ENCODE data around the gene LYPD6. TPM values are rescaled to one million over a fixed set of nuclear protein-coding genes. Genes with fewer than 3 reads are reported as not detected.

LYPD6 gene
- total and polyA plus RNA-seq, 2 donors (not counting 1 experiment from before 2014, with no cell fraction given), result not detected

DNA sequence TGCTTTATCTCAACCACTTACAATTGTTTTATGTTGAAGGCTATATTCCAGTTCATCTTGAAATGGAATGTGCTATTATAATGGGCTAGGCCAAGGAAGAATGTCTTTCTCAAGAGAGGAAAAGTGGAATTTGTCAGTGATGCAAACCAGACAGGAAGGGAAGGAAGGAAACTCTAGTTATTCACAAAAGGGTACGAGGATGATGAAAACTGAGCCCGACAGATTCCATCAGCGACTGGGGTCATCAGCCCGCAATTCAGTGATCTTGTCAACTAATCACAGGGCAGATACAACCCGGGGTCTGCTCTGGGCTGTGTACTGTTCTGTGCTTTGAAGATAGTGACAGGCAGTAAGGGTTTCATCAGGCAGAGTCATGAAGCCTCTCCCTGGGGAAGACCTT, 23.4 kb upstream of the LYPD6 start:
- DNase-seq (no peak), ATAC-seq (ENCODE audit: low read depth) (no peak)
- H3K9me3 ChIP-seq (ENCODE audit: control extremely low read depth in 1 of 3, control insufficient read depth in 2 of 3, insufficient read depth in 1 of 3, low read length in 2 of 3), result peaks cover 0 to 4% (median 0%) of the 10 kb centered on the region in 3 donors
- no peak overlapping the region for H3K27ac Mint-ChIP-seq
- no peak overlapping the region for H3K9ac ChIP-seq (ENCODE audit: low read length)
- ChIA-PET CTCF (no interaction called here), POLR2A (no interaction called here)
- no peaks in the 10 kb centered on the region for H3K79me2 ChIP-seq (ENCODE audit: control insufficient read depth, insufficient read depth, low read length)
- no peaks in the 10 kb centered on the region for H4K20me1 ChIP-seq (ENCODE audit: control insufficient read depth, insufficient read depth, low read length, poor library complexity, severe bottlenecking)
- peaks cover 0 to 5% (median 0%) of the 10 kb centered on the region in 4 experiments for H3K27me3 ChIP-seq (replicated peaks in 1 of 4; ENCODE audit: control extremely low read depth in 1 of 4, control insufficient read depth in 3 of 4, insufficient read depth in 4 of 4, low read length in 3 of 4)
- H3K27ac ChIP-seq (ENCODE audit: low read length in 2 of 2), result no peak overlapping the region
- H3K36me3 ChIP-seq (replicated peaks in 1 of 2; ENCODE audit: control extremely low read depth in 1 of 2, control insufficient read depth in 1 of 2, extremely low read depth in 1 of 2, insufficient read depth in 2 of 2, low read length in 1 of 2), result no peaks in the 10 kb centered on the region
- H3K4me1 Mint-ChIP-seq, result no peaks in the 10 kb centered on the region
- no peak overlapping the region for H3K4me3 ChIP-seq (ENCODE audit: control extremely low read depth in 1 of 5, extremely low read depth in 1 of 5, insufficient read depth in 1 of 5, low read depth in 2 of 5, low read length in 4 of 5)
- H3K4me2 ChIP-seq (replicated peaks; ENCODE audit: low read depth, low read length, poor library complexity, severe bottlenecking), result no peak overlapping the region
- intact Hi-C loops (cut with micrococcal nuclease), result no loop called here
- H3K4me3 Mint-ChIP-seq, result no peak overlapping the region
- H3K4me1 ChIP-seq (ENCODE audit: control insufficient read depth in 2 of 2, insufficient read depth in 2 of 2, low read length in 2 of 2), result no peaks in the 10 kb centered on the region
- no peaks in the 10 kb centered on the region for H3K9me3 Mint-ChIP-seq (ENCODE audit: insufficient read depth)
- WGBS (ENCODE audit: insufficient coverage), result 63% methylated on average over 5 of the region's 5 CpGs
- no peak overlapping the region for H2AFZ ChIP-seq (ENCODE audit: insufficient read depth, low read depth, low read length, poor library complexity, severe bottlenecking)
- TF ChIP-seq, protein P1, sequence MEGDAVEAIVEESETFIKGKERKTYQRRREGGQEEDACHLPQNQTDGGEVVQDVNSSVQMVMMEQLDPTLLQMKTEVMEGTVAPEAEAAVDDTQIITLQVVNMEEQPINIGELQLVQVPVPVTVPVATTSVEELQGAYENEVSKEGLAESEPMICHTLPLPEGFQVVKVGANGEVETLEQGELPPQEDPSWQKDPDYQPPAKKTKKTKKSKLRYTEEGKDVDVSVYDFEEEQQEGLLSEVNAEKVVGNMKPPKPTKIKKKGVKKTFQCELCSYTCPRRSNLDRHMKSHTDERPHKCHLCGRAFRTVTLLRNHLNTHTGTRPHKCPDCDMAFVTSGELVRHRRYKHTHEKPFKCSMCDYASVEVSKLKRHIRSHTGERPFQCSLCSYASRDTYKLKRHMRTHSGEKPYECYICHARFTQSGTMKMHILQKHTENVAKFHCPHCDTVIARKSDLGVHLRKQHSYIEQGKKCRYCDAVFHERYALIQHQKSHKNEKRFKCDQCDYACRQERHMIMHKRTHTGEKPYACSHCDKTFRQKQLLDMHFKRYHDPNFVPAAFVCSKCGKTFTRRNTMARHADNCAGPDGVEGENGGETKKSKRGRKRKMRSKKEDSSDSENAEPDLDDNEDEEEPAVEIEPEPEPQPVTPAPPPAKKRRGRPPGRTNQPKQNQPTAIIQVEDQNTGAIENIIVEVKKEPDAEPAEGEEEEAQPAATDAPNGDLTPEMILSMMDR (IDR thresholded peaks at IDR 0.05), result no peak
- no peak for TF ChIP-seq EZH2 (IDR thresholded peaks at IDR 0.05; ENCODE audit: borderline replicate concordance, insufficient read depth, low read depth, low read length, poor library complexity, severe bottlenecking)
- peaks cover 36% of the 10 kb centered on the region for H3K27me3 Mint-ChIP-seq

DNA sequence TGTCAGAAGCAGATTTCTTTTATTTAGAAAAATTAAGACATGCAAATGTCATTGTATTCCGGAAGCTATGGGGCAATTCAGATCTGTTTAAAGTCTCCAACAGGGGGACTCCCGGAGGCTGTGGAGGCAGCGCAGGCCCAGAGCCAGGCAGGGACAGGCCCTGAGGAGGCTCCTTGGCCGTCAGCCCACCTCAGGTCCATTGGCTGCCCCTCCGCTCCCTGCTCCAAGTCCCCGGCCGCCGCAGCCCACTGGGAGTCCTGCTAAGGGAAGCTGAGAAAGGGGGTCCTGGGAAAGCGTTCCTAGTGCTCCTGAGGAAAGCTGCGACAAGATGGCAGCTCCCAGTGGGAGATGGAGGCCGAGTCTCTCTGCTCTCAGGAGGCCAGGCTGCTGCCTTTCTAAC, 20.0 kb upstream of the LYPD6 start:
- H3K27ac ChIP-seq (ENCODE audit: low read length in 2 of 2), result no peak overlapping the region
- no peak overlapping the region for H3K4me3 ChIP-seq (ENCODE audit: control extremely low read depth in 1 of 5, extremely low read depth in 1 of 5, insufficient read depth in 1 of 5, low read depth in 2 of 5, low read length in 4 of 5)
- no peak overlapping the region for H2AFZ ChIP-seq (ENCODE audit: insufficient read depth, low read depth, low read length, poor library complexity, severe bottlenecking)
- ChIA-PET POLR2A (no interaction called here), CTCF (interaction anchor here (1.2 to 4.5 kb wide), 3 partner anchors 14 to 294 kb away, joined by 3 to 23 read pairs (median 6); no protein-coding TSS in a partner anchor)
- Mint-ChIP-seq H3K4me1 (peaks cover 4% of the 10 kb centered on the region), H3K27ac (no peak overlapping the region), H3K27me3 (peaks cover 34% of the 10 kb centered on the region), H3K9me3 (ENCODE audit: insufficient read depth) (no peaks in the 10 kb centered on the region), H3K4me3 (no peak overlapping the region)
- no peaks in the 10 kb centered on the region for H4K20me1 ChIP-seq (ENCODE audit: control insufficient read depth, insufficient read depth, low read length, poor library complexity, severe bottlenecking)
- intact Hi-C loops (cut with micrococcal nuclease), result no loop called here
- H3K79me2 ChIP-seq (ENCODE audit: control insufficient read depth, insufficient read depth, low read length), result no peaks in the 10 kb centered on the region
- H3K9me3 ChIP-seq (ENCODE audit: control extremely low read depth in 1 of 3, control insufficient read depth in 2 of 3, insufficient read depth in 1 of 3, low read length in 2 of 3), result peaks cover 0 to 4% (median 0%) of the 10 kb centered on the region in 3 donors
- H3K4me1 ChIP-seq (ENCODE audit: control insufficient read depth in 2 of 2, insufficient read depth in 2 of 2, low read length in 2 of 2), result peaks cover 0 to 3% of the 10 kb centered on the region in 2 donors
- no peaks in the 10 kb centered on the region for H3K36me3 ChIP-seq (replicated peaks in 1 of 2; ENCODE audit: control extremely low read depth in 1 of 2, control insufficient read depth in 1 of 2, extremely low read depth in 1 of 2, insufficient read depth in 2 of 2, low read length in 1 of 2)
- no peak for ATAC-seq (ENCODE audit: low read depth)
- no peak for DNase-seq
- H3K9ac ChIP-seq (ENCODE audit: low read length), result no peak overlapping the region
- TF ChIP-seq, protein P1 (IDR thresholded peaks at IDR 0.05), result no peak
- no peak for TF ChIP-seq EZH2 (IDR thresholded peaks at IDR 0.05; ENCODE audit: borderline replicate concordance, insufficient read depth, low read depth, low read length, poor library complexity, severe bottlenecking)
- no peak overlapping the region for H3K4me2 ChIP-seq (replicated peaks; ENCODE audit: low read depth, low read length, poor library complexity, severe bottlenecking)
- H3K27me3 ChIP-seq (replicated peaks in 1 of 4; ENCODE audit: control extremely low read depth in 1 of 4, control insufficient read depth in 3 of 4, insufficient read depth in 4 of 4, low read length in 3 of 4), result peaks cover 0 to 9% (median 0%) of the 10 kb centered on the region in 4 experiments
- 92% methylated on average over 11 of the region's 11 CpGs for WGBS (ENCODE audit: insufficient coverage)
